LNCaP clone FGC (cell line): ENCODE data around the gene KLHL17.

Experiments used
- DNase-seq: peaks from one replicate; pipeline ENCODE4 v3.0.0-alpha.2; 2011; ENCODE audit warnings: low read depth
- H3K4me3 ChIP-seq: 2 replicates; pipeline ENCODE4 v1.5.1; 2011; ENCODE audit warnings: mild to moderate bottlenecking, low read depth, low read length, control low read depth
- CTCF ChIP-seq: IDR thresholded peaks from 2 replicates; pipeline ENCODE4 v1.5.1; 2012; ENCODE audit warnings: mild to moderate bottlenecking; ENCODE audit not compliant: control insufficient read depth, insufficient read depth; ENCODE audit errors: extremely low read depth

The KLHL17 gene

GRCh38 chr1:928825-929661 is 31.3 kb upstream of the KLHL17 start:
- no peak for DNase-seq
- TF ChIP-seq CTCF: no peak
- no peak overlapping the region for H3K4me3 ChIP-seq

GRCh38 chr1:929712-930632 is 30.4 kb upstream of the KLHL17 start:
- no peak overlapping the region for H3K4me3 ChIP-seq
- no peak for TF ChIP-seq CTCF
- DNase-seq: no peak

- DNase-seq: no peak
- H3K4me3 ChIP-seq: no peak overlapping the region
- no peak for TF ChIP-seq CTCF
Measured at GRCh38 chr1:930633-931138, 29.7 kb upstream of the KLHL17 start.

- DNase-seq: no peak
- H3K4me3 ChIP-seq: no peak overlapping the region
Measured at GRCh38 chr1:931380-932172, 28.8 kb upstream of the KLHL17 start.

GRCh38 chr1:932173-932510 is 28.2 kb upstream of the KLHL17 start:
- DNase-seq: no peak
- no peak overlapping the region; the same call in 1 of the 2 replicates for H3K4me3 ChIP-seq
- no peak for TF ChIP-seq CTCF

More at GRCh38 chr1:931380-932172, 28.8 kb upstream of the KLHL17 start:
- no peak for TF ChIP-seq CTCF
